GM21381 (cell line): ENCODE measurements around the gene LITAFD.
"Not testable (repeated sequence)": the region's sequence is repeated elsewhere in the genome, so short reads cannot be mapped to it uniquely, and the experiment has no call there.

Experiments used
- ATAC-seq: cut with Tn5 transposase; IDR thresholded peaks from one replicate; pipeline ENCODE4 v1.9.1; 2021; ENCODE audit warnings: mild to moderate bottlenecking, moderate library complexity; ENCODE audit not compliant: unreplicated experiment

The LITAFD gene

DNA sequence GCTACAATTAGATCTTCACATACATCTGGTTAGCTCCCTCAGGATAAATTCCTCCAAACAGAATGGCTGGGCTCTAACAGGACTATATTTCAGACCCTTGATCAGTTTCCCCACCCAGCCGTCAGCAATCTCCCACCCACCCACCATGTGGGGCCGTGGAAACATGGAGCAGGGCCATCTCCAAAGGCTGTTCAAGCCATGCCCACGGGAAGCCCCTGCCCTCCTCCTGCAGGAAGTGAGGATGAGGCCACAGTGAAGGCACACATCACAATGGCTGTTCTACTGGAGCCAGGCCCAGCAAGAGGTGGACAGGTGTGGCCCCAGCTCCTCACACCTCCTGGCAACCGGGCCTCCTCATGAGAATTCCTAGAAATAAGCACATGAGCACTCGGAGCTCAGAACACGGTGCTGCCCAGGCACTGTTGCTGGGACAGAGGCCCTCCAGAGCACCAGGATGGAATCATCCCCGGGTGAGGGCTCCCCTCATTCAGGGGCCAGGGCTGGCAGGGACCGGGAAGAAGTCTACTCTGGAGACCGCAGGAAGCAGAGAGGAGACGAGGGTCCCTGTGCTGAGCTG, at the start of gene LITAFD:
LITAFD (plus strand) TSS at position 311 of the 577 bp plus-strand sequence. CDS start 2,005 bp downstream, outside the sequence.
- no peak for ATAC-seq

DNA sequence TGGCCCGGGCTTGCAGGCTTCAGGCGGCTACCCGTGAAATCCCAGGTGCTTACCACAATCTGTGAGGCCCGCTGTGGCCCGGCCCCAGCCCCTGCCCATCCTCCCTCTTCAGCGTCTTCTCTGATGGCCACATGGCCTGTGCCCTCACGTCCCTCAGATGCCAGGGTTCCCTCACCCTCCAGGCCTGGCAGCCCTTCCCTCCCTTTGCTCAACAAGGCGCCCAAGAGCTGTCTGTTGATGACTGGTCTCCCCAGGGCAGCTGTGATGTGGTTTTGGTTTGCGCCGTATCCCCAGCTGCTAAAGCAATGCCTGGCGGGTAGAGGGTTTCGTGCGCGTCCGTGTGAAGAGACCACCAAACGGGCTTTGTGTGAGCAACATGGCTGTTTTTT, 49.4 kb upstream of the LITAFD start:
- no peak for ATAC-seq

- not testable (repeated sequence) for ATAC-seq
Observed at GRCh38 chr16:8836797-8837196, 45.4 kb upstream of the LITAFD start.

GRCh38 chr16:8837594-8837993, 44.6 kb upstream of the LITAFD start:
- not testable (repeated sequence) for ATAC-seq

DNA sequence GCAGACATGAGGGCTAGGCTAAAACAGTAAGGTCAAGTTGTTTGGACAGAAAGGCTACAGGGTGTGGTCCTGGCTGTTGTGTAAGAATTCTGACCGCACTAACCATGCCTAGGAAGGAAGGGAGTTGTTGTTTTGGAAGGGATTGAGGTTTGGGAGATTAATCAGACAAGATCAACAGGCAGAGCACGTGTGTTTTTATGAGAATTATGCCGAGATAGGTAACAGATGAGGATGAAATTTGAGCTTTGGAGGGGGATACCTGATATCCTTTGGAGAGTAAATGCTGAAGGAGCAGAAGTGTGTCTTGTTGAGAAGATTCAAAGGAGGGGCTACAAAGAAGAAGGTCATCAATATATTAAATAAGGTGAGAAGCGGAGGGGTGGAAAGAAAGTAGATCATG, 40.1 kb upstream of the LITAFD start:
- ATAC-seq = not testable (repeated sequence)

DNA sequence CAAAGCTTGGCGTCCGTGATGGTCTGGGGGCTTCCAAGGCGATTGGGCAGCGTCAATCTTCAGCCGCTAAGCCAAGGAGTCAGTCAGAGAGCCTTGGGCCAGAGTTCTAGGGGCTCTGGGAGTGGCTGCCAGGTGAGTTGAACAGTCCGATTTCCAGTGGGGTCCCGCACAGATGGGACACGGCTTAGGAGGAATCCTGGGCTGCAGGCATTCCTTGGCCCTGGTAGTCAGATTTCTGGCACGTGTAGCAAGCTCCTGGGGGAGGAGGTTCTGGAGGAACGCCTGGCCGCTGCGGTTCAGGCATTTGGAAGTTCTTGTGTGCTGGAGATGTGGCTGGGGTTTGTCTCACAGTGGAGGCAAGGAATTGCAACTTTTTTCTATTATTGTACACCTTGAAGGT, 38.9 kb upstream of the LITAFD start:
- not testable (repeated sequence) for ATAC-seq

DNA sequence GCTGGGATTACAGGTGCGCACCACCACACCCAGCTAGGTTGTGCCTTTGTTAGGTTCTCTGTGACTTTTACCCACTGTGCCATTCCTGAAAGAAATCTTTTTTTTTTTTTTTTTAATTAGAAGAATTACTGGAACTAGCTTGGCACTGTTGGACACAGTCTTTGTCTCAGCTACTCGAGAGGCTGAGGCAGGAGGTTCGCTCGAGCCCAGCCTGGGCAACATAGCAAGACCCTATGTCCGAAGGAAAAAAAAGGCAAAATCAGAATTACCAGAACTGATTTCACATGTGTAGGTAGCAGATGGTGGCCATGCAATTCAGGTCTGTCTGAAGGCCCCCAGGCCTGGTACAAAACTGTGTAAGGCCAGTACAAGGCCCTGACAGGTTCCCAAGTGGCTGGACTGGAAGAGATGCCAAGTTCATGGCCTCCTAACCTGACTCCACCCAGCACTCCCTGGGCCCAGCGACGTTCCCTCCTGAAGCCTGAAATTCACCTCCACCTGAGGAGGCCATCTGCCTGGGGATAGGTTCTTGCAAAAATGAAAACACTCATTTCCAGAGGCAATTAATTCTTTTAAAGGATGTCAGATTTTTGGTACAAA, 36.4 kb upstream of the LITAFD start:
- ATAC-seq = no peak

- no peak for ATAC-seq
Observed at GRCh38 chr16:8846401-8846932, 35.7 kb upstream of the LITAFD start.

GRCh38 chr16:8847145-8847544, 35.0 kb upstream of the LITAFD start:
- no peak for ATAC-seq

DNA sequence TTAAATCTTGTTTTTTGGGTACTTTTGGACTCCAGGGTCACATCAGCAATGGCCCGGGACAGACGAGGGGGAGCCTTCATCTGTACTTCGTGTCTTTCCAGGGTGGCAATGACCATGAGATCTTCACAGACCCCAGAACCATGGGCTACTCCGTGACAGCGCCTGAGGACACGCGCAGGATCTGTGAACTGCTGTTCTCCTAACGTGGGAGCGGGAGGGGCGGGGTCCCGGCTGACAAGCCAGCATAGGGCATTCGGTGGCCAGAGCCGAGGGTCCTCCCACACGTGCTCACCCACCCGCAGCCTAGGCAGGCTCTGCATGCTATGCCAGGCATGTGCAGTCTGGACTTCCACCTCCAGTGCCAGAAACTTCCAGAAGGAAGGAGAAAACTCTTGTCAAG, 34.5 kb upstream of the LITAFD start:
- ATAC-seq = no peak

- no peak for ATAC-seq
Observed at GRCh38 chr16:8848231-8848938, 33.8 kb upstream of the LITAFD start.

- no peak for ATAC-seq
Observed at GRCh38 chr16:8848939-8849391, 33.2 kb upstream of the LITAFD start.

DNA sequence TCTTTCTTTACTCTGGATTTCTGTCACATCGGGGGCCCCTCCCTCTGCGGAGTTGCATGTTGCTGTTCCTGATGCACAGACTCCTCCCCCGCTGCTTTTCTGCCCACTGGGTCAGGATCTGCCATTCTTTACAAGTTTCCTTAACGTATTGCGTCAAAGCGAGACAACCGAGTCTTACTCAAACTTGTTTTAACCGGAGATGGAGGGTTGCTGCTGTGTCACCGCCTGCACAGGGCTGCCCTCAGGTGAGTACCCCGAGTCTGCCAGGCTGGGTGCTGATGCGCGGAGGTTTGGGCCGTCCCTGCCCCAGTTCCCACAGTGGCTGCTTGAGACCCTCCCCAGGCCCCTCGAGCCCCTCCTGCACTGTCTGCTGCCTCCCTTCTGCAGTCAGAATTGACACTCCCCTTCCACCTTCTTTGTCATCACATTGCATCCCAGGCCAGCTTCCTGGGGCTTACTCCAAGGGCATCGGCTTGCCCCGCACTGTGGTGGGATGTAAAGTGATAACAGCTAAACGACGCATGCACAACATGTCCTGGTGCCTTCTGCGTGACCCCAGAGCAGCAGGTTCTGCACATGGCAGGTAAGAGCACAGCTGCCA, 32.6 kb upstream of the LITAFD start:
- ATAC-seq = no peak

- no peak for ATAC-seq
Observed at GRCh38 chr16:8850279-8850885, 31.8 kb upstream of the LITAFD start.

DNA sequence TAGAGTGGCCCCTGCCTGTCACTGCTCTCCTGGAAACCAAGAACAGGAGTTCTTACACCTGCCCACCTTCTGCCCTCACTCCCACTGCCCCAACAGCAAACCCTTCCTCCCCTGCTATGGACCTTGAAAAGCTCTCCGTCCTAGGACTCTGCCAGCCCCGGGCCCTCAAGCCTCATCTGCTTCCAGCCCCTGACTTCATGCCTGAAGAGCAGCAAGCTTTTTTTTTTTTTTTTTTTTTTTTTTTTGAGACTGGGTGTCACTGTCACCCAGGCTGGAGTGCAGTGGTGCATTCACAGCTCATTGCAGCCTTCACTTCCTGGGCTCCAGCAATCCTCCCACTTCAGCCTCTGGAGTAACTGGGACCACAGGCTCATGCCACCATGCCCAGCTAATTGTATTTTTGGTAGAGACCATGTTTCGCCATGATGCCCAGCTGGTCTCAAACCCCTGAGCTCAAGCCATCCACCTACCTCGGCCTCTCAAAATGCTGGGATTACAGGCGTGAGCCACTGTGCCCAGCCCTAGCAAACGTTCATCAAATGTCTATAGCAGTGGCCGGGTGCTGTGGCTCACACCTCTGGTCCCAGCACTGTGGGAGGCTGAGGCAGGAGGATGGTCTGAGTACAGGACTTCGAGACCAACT, 30.3 kb upstream of the LITAFD start:
- no peak for ATAC-seq

DNA sequence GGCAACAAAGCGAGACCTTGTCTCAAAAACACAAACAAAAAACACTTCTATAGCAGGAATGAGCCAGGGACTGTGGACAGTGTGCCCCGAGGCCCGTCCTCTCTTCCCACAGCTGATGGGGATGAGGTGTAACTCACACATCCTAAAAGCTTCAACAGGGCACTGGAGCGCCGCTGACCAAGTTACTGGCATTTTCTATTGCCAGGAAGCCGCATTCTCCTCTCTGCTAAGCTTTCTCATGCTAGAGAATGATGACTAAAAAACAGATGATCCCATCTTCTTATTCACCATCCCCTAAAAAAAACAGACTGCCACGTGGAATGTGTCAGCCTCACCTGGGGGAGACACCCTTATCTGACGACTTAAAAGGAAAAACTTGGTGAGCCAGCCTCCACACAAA, 29.6 kb upstream of the LITAFD start:
- no peak for ATAC-seq

DNA sequence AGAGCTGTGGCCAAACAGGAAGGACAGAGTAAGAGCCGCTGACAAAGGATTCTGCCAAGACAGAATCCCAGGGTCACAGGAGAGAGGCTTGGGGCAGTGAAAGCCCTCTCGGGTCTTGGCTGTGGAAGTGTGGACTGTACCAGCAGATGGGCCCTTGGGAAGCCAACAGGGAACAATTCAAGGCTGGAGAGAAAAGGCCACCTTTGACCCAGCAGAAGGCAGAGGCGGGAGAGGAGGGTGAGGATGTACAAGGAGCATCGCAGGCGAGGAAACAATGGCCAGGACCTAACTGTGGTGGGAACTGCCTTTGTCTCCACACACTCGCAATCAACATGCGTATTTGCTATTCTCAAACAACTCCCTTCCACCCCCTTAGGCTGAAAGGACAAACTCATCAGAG, 29.0 kb upstream of the LITAFD start:
- no peak for ATAC-seq

GRCh38 chr16:8853611-8854010, 28.5 kb upstream of the LITAFD start:
- ATAC-seq = no peak

DNA sequence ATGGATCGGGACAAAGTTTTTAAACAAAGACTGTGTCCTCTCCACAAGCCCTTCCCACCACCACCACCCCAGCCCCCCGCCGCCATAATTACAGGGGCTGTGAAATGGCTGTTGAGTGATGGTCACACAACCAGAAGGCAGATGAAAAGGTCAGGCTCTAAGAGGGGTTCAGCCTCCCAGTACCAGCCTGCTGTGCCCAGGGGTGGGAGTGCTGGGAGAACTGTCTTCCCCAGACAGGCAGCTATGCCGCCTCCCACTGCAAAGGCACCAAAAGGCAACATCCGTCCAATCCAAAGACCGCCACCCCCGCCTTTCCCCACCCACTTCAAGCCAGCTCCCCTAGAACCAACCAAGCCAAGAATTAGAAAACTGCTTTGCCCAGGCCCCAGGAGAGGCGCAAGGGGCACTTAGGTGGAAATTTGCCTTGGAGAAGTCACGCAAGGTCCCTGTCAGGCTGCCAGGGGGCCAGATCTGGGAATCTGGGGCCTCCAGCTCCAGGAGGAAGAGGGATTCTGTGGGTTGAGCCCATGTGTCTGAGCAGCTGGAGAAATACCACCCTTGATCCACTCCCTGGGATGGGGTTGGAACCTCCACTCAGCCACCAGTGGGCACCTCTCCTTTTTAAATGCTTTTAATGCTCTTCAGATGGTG, 27.7 kb upstream of the LITAFD start:
- no peak for ATAC-seq
